Vagina (tissue), 2 donors: ENCODE results near the gene DDX56.
"Not testable (repeated sequence)": the region's sequence is repeated elsewhere in the genome, so short reads cannot be mapped to it uniquely, and the experiment has no call there.

Experiments used
- POLR2AphosphoS5 ChIP-seq, 2 donors: sonication (generic); formaldehyde crosslinking; IDR thresholded peaks; one replicate each; pipeline ENCODE4 v1.9.0; 2017; ENCODE audit warnings: antibody characterized with exemption in 2 of 2, mild to moderate bottlenecking in 2 of 2, low read depth in 1 of 2; ENCODE audit not compliant: insufficient read depth in 1 of 2
- TF ChIP-seq, protein P1 (sequence below), 3 experiments: fragments of 450-650 bp in 2 of 3; fragments of 200-600 bp in 1 of 3; sonication (generic) in 1 of 3; IDR thresholded peaks; one replicate each; pipeline ENCODE4 v1.5.1; 2017 to 2019; ENCODE audit warnings: antibody characterized with exemption in 3 of 3, mild to moderate bottlenecking in 2 of 3, moderate library complexity in 2 of 3

- TF ChIP-seq, protein P1, sequence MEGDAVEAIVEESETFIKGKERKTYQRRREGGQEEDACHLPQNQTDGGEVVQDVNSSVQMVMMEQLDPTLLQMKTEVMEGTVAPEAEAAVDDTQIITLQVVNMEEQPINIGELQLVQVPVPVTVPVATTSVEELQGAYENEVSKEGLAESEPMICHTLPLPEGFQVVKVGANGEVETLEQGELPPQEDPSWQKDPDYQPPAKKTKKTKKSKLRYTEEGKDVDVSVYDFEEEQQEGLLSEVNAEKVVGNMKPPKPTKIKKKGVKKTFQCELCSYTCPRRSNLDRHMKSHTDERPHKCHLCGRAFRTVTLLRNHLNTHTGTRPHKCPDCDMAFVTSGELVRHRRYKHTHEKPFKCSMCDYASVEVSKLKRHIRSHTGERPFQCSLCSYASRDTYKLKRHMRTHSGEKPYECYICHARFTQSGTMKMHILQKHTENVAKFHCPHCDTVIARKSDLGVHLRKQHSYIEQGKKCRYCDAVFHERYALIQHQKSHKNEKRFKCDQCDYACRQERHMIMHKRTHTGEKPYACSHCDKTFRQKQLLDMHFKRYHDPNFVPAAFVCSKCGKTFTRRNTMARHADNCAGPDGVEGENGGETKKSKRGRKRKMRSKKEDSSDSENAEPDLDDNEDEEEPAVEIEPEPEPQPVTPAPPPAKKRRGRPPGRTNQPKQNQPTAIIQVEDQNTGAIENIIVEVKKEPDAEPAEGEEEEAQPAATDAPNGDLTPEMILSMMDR (IDR thresholded peaks at IDR 0.05) = not testable (repeated sequence)
- TF ChIP-seq POLR2AphosphoS5 (IDR thresholded peaks at IDR 0.05; ENCODE audit: insufficient read depth in 1 of 2, low read depth in 1 of 2) = not testable (repeated sequence)
Observed at GRCh38 chr7:44597181-44597580, 23.5 kb upstream of the DDX56 start.
